ENCODE measurements around the gene AGBL4.

The AGBL4 gene

DNA sequence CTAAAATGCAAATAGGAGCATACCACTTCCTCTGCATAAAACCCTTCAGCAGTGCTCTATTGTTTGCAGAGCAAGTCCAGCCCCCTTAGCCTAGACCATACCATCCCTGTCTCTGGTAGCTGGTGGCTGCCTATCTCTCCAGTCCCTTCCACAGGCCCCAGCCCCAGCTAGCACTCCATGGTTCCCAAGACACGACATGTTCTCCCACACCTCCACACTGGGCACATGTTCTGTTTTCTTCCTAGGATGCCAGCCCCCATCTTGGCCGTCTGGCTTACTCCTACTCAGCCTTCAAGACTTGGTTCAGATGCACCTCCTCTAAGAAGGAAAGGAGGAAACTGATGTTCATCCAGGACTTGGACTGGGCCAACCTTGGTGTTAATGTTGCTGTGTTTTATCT, 1355.4 kb downstream of the AGBL4 start:
- Histone ChIP-seq H3K36me3 (ENCODE audit: insufficient read depth, low read length) (no peaks in the 10 kb centered on the region), H3K27me3 (ENCODE audit: insufficient read depth, low read length) (no peaks in the 10 kb centered on the region), H3K4me1 (ENCODE audit: insufficient read depth, low read length) (peaks cover 17% of the 10 kb centered on the region; the same call in 1 of the 2 replicates), H3K4me3 (ENCODE audit: low read length) (no peak overlapping the region), H3K9me3 (ENCODE audit: insufficient read depth, low read depth, low read length) (no peaks in the 10 kb centered on the region), H3K27ac (ENCODE audit: low read depth, low read length) (no peak overlapping the region), H3K9ac (ENCODE audit: low read depth, low read length) (no peak overlapping the region)
- 89% methylated on average over 2 of the region's 2 CpGs for WGBS

DNA sequence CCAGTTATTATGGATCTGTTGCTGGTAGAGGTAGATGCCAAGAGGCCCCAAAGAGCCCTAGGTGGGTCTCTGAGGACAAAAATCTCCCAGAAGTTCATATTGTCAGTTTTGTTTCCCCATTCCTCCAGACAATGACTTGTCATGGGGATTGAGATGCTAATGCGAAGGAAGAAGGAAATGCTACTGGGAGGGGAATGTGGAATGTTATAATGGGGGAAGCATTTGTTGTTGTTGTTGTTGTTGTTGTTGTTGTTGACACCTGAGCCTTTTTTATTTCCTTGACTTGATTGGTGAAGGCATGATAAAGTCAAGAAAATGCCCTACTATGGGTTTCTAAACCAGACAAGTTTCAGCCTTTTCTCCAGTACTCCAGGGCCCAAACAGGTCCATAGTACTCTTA, 1356.0 kb downstream of the AGBL4 start:
- no peak overlapping the region; the same call in 1 of the 2 replicates for H3K27ac ChIP-seq (ENCODE audit: low read depth, low read length)
- no peak overlapping the region for H3K4me3 ChIP-seq (ENCODE audit: low read length)
- peaks cover 17% of the 10 kb centered on the region; the same call in 1 of the 2 replicates for H3K4me1 ChIP-seq (ENCODE audit: insufficient read depth, low read length)
- no peak overlapping the region for H3K9ac ChIP-seq (ENCODE audit: low read depth, low read length)
- no peaks in the 10 kb centered on the region for H3K27me3 ChIP-seq (ENCODE audit: insufficient read depth, low read length)
- no peaks in the 10 kb centered on the region for H3K36me3 ChIP-seq (ENCODE audit: insufficient read depth, low read length)
- H3K9me3 ChIP-seq (ENCODE audit: insufficient read depth, low read depth, low read length): no peaks in the 10 kb centered on the region
- WGBS: 79% methylated on average over 1 of the region's 1 CpG

DNA sequence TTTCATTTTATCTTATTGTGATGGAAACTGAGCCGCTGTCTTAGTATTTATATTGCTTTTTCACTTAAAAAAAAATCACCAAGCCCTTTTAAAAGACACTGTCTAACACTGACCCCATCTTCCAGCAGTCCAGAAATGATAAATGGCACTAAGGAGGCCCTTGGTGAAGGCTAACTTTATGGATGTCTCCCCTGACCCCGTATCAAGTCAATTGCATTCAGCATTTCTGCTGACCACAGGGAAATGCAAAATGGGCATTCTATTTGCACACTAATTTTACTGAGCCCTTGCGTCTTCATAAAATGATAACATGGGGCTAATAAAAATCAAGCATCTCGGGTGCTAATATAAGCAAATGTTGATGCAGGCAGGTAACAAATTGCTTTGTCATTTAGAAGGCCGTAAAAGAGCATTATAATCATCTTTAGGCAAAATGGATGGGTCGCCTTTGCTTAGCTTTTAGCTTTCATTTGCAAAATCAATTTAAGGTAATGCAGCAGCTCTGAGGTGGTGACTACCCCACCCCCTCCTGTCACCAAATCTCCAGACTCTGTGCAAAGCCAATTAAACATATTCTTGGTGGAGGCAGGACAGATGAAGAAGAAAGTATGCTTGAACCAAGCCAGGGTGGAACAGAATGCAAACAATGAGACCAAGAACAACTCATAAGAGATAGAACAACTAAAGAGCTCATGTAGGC, 1357.9 kb downstream of the AGBL4 start:
- Histone ChIP-seq H3K4me3 (ENCODE audit: low read length) (no peak overlapping the region), H3K9ac (ENCODE audit: low read depth, low read length) (no peak overlapping the region), H3K4me1 (ENCODE audit: insufficient read depth, low read length) (peaks cover 17% of the 10 kb centered on the region; the same call in 1 of the 2 replicates), H3K27me3 (ENCODE audit: insufficient read depth, low read length) (no peaks in the 10 kb centered on the region), H3K36me3 (ENCODE audit: insufficient read depth, low read length) (no peaks in the 10 kb centered on the region), H3K9me3 (ENCODE audit: insufficient read depth, low read depth, low read length) (no peaks in the 10 kb centered on the region), H3K27ac (ENCODE audit: low read depth, low read length) (no peak overlapping the region)
- WGBS: 92% methylated on average over 6 of the region's 6 CpGs

DNA sequence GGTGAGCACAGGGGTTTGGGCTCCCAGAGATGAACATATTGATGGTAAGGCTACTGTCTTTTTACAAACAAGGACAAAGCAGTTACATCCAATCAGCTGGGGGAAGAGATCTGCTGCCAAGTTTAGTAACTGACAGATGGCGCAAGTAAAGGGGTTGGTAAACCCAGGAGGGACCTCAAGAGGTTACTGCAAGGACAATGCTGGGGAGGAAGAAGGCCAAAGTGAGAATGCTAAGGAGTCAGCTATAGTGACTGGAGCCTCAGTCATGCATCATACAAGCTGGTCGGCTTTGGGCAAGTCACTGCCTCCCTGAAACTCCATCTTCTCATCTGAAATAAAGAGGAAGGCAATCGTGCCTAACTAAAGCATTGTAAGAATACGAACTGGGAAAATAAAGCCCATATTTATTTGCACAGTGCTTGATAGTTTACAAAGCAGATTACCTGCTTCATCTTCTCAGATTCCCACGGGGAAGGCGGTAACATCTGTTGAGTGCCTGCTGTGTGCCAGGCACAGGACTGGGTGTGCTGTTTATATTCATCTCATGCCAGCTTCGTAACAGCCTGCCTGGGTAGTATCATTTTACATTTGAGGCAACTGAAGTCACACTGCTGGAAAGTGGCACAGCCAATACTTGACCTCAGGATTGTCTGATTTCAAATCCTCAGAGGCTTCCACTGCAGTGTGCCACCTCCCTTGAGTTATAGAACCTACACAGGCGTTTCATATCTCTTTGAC, 1361.9 kb downstream of the AGBL4 start:
- Histone ChIP-seq H3K4me1 (ENCODE audit: insufficient read depth, low read length) (0 out of 2 replicates have a peak, but pooled peaks cover 5% of the 10 kb centered on the region), H3K4me3 (ENCODE audit: low read length) (no peak overlapping the region), H3K36me3 (ENCODE audit: insufficient read depth, low read length) (no peaks in the 10 kb centered on the region), H3K9ac (ENCODE audit: low read depth, low read length) (no peak overlapping the region), H3K9me3 (ENCODE audit: insufficient read depth, low read depth, low read length) (no peaks in the 10 kb centered on the region), H3K27me3 (ENCODE audit: insufficient read depth, low read length) (no peaks in the 10 kb centered on the region), H3K27ac (ENCODE audit: low read depth, low read length) (no peak overlapping the region)
- WGBS: 93% methylated on average over 8 of the region's 8 CpGs

DNA sequence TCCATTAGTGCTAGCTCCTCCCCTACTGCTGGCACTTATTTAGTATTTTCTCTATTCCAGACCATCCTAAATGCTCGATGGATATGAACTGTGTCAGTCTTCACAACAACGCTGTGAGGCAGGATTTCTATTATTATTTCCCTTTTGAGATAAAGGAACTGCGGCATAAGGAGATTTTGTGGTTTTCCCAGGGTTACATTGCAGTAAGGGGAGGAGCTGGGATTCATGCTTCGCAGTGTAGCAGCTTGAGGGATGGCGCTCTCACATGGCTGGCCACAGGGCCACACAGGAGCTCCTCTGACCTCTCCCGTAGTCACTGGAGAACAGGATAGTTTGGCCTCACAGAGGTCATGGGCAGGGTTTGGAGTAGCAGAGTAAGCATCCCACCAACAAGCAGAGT, 1364.0 kb downstream of the AGBL4 start:
- Histone ChIP-seq H3K9ac (ENCODE audit: low read depth, low read length) (no peak overlapping the region), H3K27ac (ENCODE audit: low read depth, low read length) (no peak overlapping the region), H3K27me3 (ENCODE audit: insufficient read depth, low read length) (no peaks in the 10 kb centered on the region), H3K9me3 (ENCODE audit: insufficient read depth, low read depth, low read length) (no peaks in the 10 kb centered on the region), H3K36me3 (ENCODE audit: insufficient read depth, low read length) (no peaks in the 10 kb centered on the region), H3K4me1 (ENCODE audit: insufficient read depth, low read length) (no peaks in the 10 kb centered on the region), H3K4me3 (ENCODE audit: low read length) (no peak overlapping the region)
- WGBS: 85% methylated on average over 6 of the region's 6 CpGs

DNA sequence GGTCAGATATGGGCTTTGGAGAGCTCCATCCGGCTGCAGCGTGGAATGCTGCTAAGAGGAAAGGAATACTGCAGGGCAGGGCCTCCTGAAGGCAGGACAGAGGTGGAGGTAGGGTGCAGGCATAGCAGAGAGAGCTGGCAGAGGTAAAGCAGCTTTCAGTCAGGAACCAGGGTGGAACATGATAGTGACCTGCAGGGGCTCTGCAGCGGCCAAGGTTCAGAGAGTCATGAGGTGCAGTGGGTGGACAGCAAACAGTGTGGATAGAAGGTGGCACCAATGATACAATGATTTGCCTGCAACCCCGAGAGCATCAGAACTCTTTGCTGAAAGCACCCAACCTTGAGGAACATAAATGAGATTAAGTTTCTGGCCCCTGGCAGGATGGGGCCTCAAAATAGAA, 1366.3 kb downstream of the AGBL4 start:
- Histone ChIP-seq H3K4me3 (ENCODE audit: low read length) (no peak overlapping the region), H3K27me3 (ENCODE audit: insufficient read depth, low read length) (no peaks in the 10 kb centered on the region), H3K36me3 (ENCODE audit: insufficient read depth, low read length) (no peaks in the 10 kb centered on the region), H3K27ac (ENCODE audit: low read depth, low read length) (no peak overlapping the region), H3K9me3 (ENCODE audit: insufficient read depth, low read depth, low read length) (no peaks in the 10 kb centered on the region), H3K9ac (ENCODE audit: low read depth, low read length) (no peak overlapping the region), H3K4me1 (ENCODE audit: insufficient read depth, low read length) (no peaks in the 10 kb centered on the region)
- WGBS: 94% methylated on average over 4 of the region's 4 CpGs

DNA sequence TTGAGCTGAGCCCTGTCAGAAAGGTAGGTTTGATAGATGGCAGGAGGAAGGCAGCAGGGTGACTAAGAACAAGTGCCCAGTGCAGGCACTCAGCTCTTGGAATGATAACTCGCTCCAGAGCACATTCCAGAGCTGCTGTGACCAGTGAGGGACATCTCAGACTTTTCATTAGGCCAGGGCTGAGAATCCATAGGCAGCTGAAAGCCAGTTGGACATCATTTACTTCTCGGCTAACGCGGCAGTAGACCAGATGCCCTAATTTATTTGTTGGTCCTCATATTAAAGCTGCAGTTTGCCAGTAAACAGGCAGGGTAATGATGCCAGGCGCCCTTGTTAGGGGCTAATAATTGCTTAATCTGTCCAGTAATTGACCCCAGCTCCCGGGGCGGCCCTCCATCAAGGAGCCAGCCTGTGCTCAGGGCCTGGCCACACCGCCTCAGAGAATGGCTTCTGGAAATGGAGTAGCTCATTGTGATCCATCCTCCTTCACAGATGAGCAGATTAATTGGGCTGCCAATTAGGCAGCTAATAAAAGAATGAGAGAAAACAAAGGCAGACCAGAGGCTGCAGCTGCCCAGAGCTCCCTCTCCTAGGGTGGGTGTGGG, 1369.0 kb downstream of the AGBL4 start:
- Histone ChIP-seq H3K27me3 (ENCODE audit: insufficient read depth, low read length) (no peaks in the 10 kb centered on the region), H3K27ac (ENCODE audit: low read depth, low read length) (no peak overlapping the region), H3K36me3 (ENCODE audit: insufficient read depth, low read length) (no peaks in the 10 kb centered on the region), H3K9me3 (ENCODE audit: insufficient read depth, low read depth, low read length) (no peaks in the 10 kb centered on the region), H3K4me3 (ENCODE audit: low read length) (no peak overlapping the region), H3K4me1 (ENCODE audit: insufficient read depth, low read length) (no peaks in the 10 kb centered on the region), H3K9ac (ENCODE audit: low read depth, low read length) (no peak overlapping the region)
- WGBS: 95% methylated on average over 8 of the region's 8 CpGs

DNA sequence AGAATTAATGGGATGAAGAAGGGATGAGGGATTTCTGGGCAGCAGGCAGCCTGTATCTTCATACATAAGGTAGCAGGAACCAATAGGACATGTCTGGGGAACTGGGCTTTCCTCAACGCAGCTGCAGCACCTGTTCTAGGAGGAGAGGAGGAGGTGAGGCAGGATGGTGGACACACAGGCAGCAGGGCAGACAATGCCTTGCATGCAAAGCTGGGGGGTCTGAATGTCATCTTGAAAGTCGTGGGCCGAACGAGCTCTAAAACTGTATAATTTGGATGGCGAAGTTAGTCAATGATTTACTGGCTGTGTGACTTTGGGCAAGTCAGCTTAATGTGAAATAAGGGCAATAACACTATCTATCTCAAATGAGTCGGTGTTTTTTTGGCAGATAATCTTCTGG, 1371.4 kb downstream of the AGBL4 start:
- Histone ChIP-seq H3K27ac (ENCODE audit: low read depth, low read length) (no peak overlapping the region), H3K36me3 (ENCODE audit: insufficient read depth, low read length) (no peaks in the 10 kb centered on the region), H3K4me3 (ENCODE audit: low read length) (no peak overlapping the region), H3K27me3 (ENCODE audit: insufficient read depth, low read length) (no peaks in the 10 kb centered on the region), H3K4me1 (ENCODE audit: insufficient read depth, low read length) (no peaks in the 10 kb centered on the region), H3K9ac (ENCODE audit: low read depth, low read length) (no peak overlapping the region), H3K9me3 (ENCODE audit: insufficient read depth, low read depth, low read length) (no peaks in the 10 kb centered on the region)
- WGBS: 95% methylated on average over 6 of the region's 6 CpGs

DNA sequence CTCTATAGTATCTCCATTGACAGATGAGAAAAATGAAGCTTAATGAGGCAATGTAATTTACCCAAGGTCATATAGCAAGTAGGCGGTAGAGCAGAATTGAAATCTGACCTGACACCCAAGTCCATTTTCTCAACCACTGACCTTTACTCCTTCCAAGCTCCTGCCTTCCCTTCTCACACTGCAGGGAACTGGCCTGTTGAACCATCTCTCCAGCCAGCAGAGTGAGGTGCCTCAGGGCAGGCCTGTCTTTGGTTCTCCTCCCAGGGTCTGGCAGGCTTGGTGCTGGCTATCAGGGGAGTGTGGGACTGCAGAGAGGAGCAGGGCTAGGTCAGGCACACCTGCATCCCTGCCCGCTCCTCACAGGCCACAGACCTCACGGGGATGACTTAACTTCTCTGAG, 1373.9 kb downstream of the AGBL4 start:
- H3K36me3 ChIP-seq (ENCODE audit: insufficient read depth, low read length): no peaks in the 10 kb centered on the region
- H3K4me1 ChIP-seq (ENCODE audit: insufficient read depth, low read length): peaks cover 10% of the 10 kb centered on the region
- no peaks in the 10 kb centered on the region for H3K9me3 ChIP-seq (ENCODE audit: insufficient read depth, low read depth, low read length)
- H3K27me3 ChIP-seq (ENCODE audit: insufficient read depth, low read length): no peaks in the 10 kb centered on the region
- H3K9ac ChIP-seq (ENCODE audit: low read depth, low read length): no peak overlapping the region
- no peak overlapping the region for H3K27ac ChIP-seq (ENCODE audit: low read depth, low read length)
- WGBS: 95% methylated on average over 3 of the region's 3 CpGs
- H3K4me3 ChIP-seq (ENCODE audit: low read length): no peak overlapping the region

DNA sequence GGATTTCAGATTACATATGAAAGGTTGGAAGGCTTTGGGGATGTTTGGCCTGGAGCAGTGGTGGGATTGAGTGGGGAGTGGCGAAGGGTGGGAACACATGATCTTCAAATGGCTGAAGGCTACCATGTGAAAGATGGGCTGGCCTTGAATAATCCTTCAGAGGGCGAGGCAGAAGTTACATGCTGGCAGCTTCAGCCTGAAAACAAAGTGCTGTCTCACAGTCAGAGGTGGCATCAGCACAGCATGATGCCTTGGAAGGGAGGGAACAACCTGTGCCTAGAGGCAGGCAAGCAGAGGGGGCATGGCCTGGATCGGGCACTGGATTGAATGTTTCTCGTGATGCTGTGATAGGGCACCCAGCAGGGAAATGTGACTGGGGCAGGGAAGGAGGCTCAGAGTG, 1377.9 kb downstream of the AGBL4 start:
- no peaks in the 10 kb centered on the region for H3K36me3 ChIP-seq (ENCODE audit: insufficient read depth, low read length)
- WGBS: 53% methylated on average over 4 of the region's 4 CpGs
- H3K27ac ChIP-seq (ENCODE audit: low read depth, low read length): no peak overlapping the region
- peaks cover 17% of the 10 kb centered on the region for H3K4me1 ChIP-seq (ENCODE audit: insufficient read depth, low read length)
- H3K27me3 ChIP-seq (ENCODE audit: insufficient read depth, low read length): no peaks in the 10 kb centered on the region
- H3K9ac ChIP-seq (ENCODE audit: low read depth, low read length): no peak overlapping the region
- no peak overlapping the region for H3K4me3 ChIP-seq (ENCODE audit: low read length)
- H3K9me3 ChIP-seq (ENCODE audit: insufficient read depth, low read depth, low read length): no peaks in the 10 kb centered on the region

DNA sequence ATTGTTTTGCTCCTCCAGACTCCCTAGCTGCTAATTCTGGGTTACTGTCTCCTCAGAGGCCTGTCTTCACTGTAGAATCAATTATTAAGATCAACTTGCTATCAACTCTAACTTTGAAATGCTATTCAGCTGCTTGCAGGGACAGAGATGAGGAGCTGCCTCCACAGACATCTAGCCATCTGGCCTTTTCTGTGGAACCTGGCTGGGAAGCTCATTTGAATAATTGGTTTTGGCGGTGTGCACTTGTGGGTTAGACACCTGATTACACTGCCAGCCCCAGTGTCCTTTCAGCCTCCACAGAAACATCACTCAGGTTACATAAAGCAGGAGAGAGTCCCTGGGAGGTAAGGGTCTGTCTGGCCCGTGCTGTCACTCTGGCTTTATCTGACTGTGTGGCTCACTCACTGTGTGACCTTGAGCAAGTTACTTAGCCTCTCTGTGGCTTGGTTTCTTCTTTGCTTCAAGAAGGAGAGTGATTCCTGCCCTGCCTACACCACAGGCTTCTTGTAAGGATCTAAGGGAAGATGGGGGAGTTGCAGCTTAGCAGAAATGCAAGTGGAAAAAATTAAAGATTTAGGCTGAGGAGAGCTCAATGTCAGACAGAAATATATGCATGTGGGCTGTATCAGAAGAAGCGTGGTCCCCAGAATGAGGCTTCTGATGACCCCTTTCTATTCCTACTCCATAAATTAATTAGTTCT, 1378.7 kb downstream of the AGBL4 start:
- Histone ChIP-seq H3K9ac (ENCODE audit: low read depth, low read length) (no peak overlapping the region), H3K27ac (ENCODE audit: low read depth, low read length) (no peak overlapping the region), H3K4me3 (ENCODE audit: low read length) (no peak overlapping the region), H3K36me3 (ENCODE audit: insufficient read depth, low read length) (no peaks in the 10 kb centered on the region), H3K4me1 (ENCODE audit: insufficient read depth, low read length) (peaks cover 17% of the 10 kb centered on the region), H3K27me3 (ENCODE audit: insufficient read depth, low read length) (no peaks in the 10 kb centered on the region), H3K9me3 (ENCODE audit: insufficient read depth, low read depth, low read length) (no peaks in the 10 kb centered on the region)
- 78% methylated on average over 3 of the region's 3 CpGs for WGBS
